PFSK-1 (cell line): ENCODE data around the gene ASXL2.

Source experiments
- FOXP2 ChIP-seq: optimal IDR thresholded peaks from 2 replicates; pipeline ENCODE3; 2011; ENCODE audit warnings: borderline replicate concordance, control low read depth, inconsistent platforms; ENCODE audit not compliant: insufficient read depth; ENCODE audit errors: extremely low read length, extremely low read depth
- POLR2AphosphoS5 ChIP-seq: IDR thresholded peaks from 2 replicates; pipeline ENCODE4 v1.6.1; 2012; ENCODE audit warnings: low read depth, mild to moderate bottlenecking, control low read depth, low read length, moderate library complexity
- REST ChIP-seq, 2 experiments: IDR thresholded peaks; 2 replicates each; pipeline versions ENCODE4 v1.6.1 to v1.8.0; 2011 to 2012; ENCODE audit warnings: low read depth in 2 of 2, low read length in 2 of 2, control low read depth in 1 of 2, inconsistent platforms in 1 of 2, mild to moderate bottlenecking in 1 of 2, moderate library complexity in 1 of 2; ENCODE audit not compliant: insufficient read depth in 1 of 2
- SIN3A ChIP-seq: IDR thresholded peaks from 2 replicates; pipeline ENCODE4 v1.6.1; 2012; ENCODE audit warnings: mild to moderate bottlenecking, low read length, moderate library complexity, borderline replicate concordance; ENCODE audit not compliant: insufficient read depth
- TAF1 ChIP-seq: IDR thresholded peaks from 2 replicates; pipeline ENCODE4 v1.6.1; 2012; ENCODE audit warnings: low read length, control low read depth, borderline replicate concordance; ENCODE audit not compliant: insufficient read depth

GRCh38 chr2:25879133-25879730, 945 bp upstream of the ASXL2 start:
- TF ChIP-seq POLR2AphosphoS5 = no peak
- TF ChIP-seq REST (IDR thresholded peaks at IDR 0.05; ENCODE audit: insufficient read depth in 1 of 2, low read depth in 2 of 2, low read length in 2 of 2) = no peak
- TF ChIP-seq TAF1 = no peak
- TF ChIP-seq SIN3A = no peak
- TF ChIP-seq FOXP2 = no peak
